ENCODE results near the gene NEGR1.

Gene NEGR1

DNA sequence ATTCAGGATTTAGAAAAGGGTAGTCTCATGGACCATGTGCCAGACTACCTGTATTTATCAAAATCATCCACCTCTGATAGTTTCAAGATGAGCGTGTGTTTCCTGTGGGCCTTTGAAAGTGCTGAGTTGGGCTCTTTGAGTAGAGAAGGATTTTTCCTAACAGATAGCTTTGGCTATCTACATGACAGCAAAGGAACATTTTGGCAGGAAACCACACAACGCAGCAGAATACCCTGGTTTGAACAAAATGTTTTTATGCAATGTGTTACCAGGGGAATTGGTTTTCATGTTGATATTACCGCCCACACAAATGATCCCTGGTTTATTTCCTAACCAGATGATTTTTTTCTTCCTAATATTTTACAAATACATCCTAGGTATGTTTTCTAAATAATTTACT is 431.4 kb downstream of the NEGR1 start:
- in situ Hi-C loops (cut with HindIII; ENCODE audit: low sequenced_read_pairs), result no loop called here
- DNase-seq (ENCODE audit: low read depth), result no peak
- TF ChIP-seq, protein P1, sequence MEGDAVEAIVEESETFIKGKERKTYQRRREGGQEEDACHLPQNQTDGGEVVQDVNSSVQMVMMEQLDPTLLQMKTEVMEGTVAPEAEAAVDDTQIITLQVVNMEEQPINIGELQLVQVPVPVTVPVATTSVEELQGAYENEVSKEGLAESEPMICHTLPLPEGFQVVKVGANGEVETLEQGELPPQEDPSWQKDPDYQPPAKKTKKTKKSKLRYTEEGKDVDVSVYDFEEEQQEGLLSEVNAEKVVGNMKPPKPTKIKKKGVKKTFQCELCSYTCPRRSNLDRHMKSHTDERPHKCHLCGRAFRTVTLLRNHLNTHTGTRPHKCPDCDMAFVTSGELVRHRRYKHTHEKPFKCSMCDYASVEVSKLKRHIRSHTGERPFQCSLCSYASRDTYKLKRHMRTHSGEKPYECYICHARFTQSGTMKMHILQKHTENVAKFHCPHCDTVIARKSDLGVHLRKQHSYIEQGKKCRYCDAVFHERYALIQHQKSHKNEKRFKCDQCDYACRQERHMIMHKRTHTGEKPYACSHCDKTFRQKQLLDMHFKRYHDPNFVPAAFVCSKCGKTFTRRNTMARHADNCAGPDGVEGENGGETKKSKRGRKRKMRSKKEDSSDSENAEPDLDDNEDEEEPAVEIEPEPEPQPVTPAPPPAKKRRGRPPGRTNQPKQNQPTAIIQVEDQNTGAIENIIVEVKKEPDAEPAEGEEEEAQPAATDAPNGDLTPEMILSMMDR (IDR thresholded peaks at IDR 0.05; ENCODE audit: low read depth, low read length, missing control alignments), result no peak
- H3K4me3 ChIP-seq (ENCODE audit: low read depth, low read length), result no peak overlapping the region

DNA sequence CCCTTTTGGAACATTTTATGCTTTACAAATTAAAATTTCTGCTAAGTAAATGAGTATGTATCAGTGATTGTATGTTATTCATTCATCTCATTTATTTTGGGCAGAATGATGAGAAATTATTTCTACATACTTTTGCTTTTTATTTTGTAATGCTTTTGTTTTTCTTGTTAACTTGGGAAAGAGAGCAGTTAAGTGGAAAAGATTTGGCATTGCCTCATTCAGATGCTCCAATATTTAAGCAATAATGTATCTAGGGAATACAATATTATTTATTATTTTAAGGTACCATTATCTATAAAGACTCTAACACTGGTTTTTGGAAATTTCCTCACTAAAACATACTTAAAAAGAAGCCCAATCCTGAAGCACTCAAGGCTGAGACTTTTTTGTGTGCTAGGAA is 431.8 kb downstream of the NEGR1 start:
- in situ Hi-C loops (cut with HindIII; ENCODE audit: low sequenced_read_pairs), result no loop called here
- no peak overlapping the region for H3K4me3 ChIP-seq (ENCODE audit: low read depth, low read length)
- TF ChIP-seq, protein P1 (IDR thresholded peaks at IDR 0.05; ENCODE audit: low read depth, low read length, missing control alignments), result no peak
- no peak for DNase-seq (ENCODE audit: low read depth)

DNA sequence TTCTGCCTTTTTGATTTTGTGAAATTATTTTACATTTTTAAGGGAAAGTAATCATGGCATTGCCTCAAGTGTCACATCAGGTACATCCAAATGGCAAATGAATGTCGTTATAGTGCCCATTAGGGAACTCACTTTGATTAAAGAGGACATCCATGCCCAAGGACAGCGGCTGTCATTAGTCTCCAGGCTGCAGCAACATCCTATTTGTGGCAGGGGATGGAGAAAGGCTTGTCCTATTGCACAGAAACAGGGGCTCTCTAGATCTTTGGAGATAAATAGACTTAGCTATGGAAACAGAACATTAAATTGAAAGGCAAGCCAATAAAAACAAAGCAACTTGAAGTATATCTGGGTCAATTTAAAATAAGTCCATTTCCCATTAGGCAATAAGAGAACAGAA is 439.3 kb downstream of the NEGR1 start:
- no peak for DNase-seq (ENCODE audit: low read depth)
- in situ Hi-C loops (cut with HindIII; ENCODE audit: low sequenced_read_pairs), result no loop called here
- no peak overlapping the region for H3K4me3 ChIP-seq (ENCODE audit: low read depth, low read length)
- TF ChIP-seq, protein P1 (IDR thresholded peaks at IDR 0.05; ENCODE audit: low read depth, low read length, missing control alignments), result no peak

DNA sequence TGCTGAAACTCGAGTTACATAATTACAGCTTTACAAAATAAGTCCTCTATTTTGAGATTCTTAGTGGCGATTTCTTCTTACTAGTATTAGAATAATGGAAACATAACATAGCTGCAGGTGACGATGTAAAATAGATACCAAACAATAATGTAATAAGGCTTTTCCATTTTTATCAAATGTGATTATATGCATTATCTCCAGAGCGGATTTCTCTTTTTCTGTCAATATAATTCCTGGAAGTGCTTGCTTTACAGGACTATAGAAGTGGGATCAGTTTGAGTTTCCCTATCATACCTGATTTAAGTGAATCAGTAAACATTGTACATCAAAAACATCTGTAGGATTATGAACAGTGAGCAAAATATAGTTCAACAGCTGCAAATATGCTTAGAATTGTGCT is 442.5 kb downstream of the NEGR1 start:
- TF ChIP-seq, protein P1 (IDR thresholded peaks at IDR 0.05; ENCODE audit: low read depth, low read length, missing control alignments), result no peak
- no peak for DNase-seq (ENCODE audit: low read depth)
- in situ Hi-C loops (cut with HindIII; ENCODE audit: low sequenced_read_pairs), result no loop called here
- H3K4me3 ChIP-seq (ENCODE audit: low read depth, low read length), result no peak overlapping the region

DNA sequence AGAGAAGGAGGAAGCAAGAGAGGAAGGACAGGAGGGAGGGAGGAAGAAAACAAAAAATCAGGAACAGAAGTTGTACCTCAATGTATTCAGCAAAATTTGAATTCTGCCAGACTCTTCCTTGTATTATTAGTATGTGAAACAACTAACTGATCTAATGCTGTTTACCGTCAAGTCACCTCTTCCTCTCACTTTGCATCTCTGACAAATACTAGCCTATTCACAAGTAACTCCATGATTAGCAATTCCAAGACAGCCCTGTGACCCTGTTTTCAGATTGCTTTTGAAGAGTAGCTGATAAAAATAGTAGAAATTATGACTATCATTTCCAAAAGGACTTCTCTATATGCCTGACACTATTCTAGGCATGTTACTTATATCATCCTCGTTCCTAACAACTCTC is 445.4 kb downstream of the NEGR1 start:
- no peak overlapping the region for H3K4me3 ChIP-seq (ENCODE audit: low read depth, low read length)
- no peak for DNase-seq (ENCODE audit: low read depth)
- in situ Hi-C loops (cut with HindIII; ENCODE audit: low sequenced_read_pairs), result no loop called here
- TF ChIP-seq, protein P1 (IDR thresholded peaks at IDR 0.05; ENCODE audit: low read depth, low read length, missing control alignments), result no peak

DNA sequence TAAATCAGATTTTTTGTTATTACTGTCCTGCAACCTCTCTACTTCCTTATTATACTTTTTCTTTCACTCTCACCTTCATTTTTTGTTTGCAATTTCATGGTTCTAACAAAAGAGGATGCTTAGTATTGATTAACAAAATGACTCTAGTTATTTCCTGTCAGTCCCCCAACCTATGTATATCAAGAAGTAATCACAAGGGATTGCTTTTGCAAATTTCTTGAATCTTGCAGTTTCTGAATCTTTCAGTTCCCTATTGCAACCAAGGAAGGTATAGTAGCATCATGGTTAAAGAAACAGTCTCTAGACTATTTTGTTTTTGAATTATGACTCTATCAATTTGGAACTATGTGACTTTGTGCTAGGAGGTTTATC is 446.9 kb downstream of the NEGR1 start:
- TF ChIP-seq, protein P1 (IDR thresholded peaks at IDR 0.05; ENCODE audit: low read depth, low read length, missing control alignments), result no peak
- no peak overlapping the region for H3K4me3 ChIP-seq (ENCODE audit: low read depth, low read length)
- in situ Hi-C loops (cut with HindIII; ENCODE audit: low sequenced_read_pairs), result no loop called here
- no peak for DNase-seq (ENCODE audit: low read depth)
